Myocyte (in vitro differentiated cells): Measurements from ENCODE around the gene EHD4. TPM values are rescaled to one million over a fixed set of nuclear protein-coding genes. Genes with fewer than 3 reads are reported as not detected.

Experiments used
- microRNA-seq: library from miRNA; unstranded; fragments of <30 nt; microRNA quantifications from one replicate; pipeline ENCODE4, GENCODE V29; 2016
- total RNA-seq: library from RNA; depleted of rRNA; stranded (reverse); fragments of >200 nt; gene quantifications from 2 replicates; pipeline ENCODE4 v1.2.3, GENCODE V29; 2014

EHD4 gene
- total RNA-seq, 1 donor from 2014 or later: 9.7 TPM

Small RNAs within 50 kb of the gene (microRNA-seq; reads per million reads assigned to microRNA genes)
- not detected for gene MIR4310

Other genes with a start within 250 kb of the EHD4 start
- gene MAPKBP1, start 198.1 kb downstream of the EHD4 start, total RNA-seq: 11.1 and 14.9 TPM in 2 replicates
- gene JMJD7, start 144.5 kb downstream of the EHD4 start, total RNA-seq: 9.4 and 12.4 TPM in 2 replicates
- 2.0 and 4.1 TPM in 2 replicates for gene PLA2G4B, start 133.7 kb downstream of the EHD4 start, total RNA-seq
- gene SPTBN5, start 78.5 kb downstream of the EHD4 start, total RNA-seq: 0.26 and 0.45 TPM in 2 replicates
- gene PLA2G4E, start 48.5 kb upstream of the EHD4 start, total RNA-seq: not detected in 2 replicates
- gene PLA2G4D, start 122.0 kb upstream of the EHD4 start, total RNA-seq: not detected in 2 replicates
- not detected in 2 replicates for gene PLA2G4F, start 184.1 kb upstream of the EHD4 start, total RNA-seq
- 38.6 and 52.6 TPM in 2 replicates for gene VPS39, start 235.7 kb upstream of the EHD4 start, total RNA-seq